Measurements from ENCODE around the gene BCL7B. TPM values are rescaled to one million over a fixed set of nuclear protein-coding genes. Genes with fewer than 3 reads are reported as not detected.
A peak's percentile ranks its signal among the peaks of the same experiment; 100 is the strongest.

BCL7B gene
- total RNA-seq: 10 to 100 TPM; 78.7 to 83.7 TPM

GRCh38 chr7:73557397-73558257 lies at the start of gene BCL7B:
Gene BCL7B, minus strand, starts transcription at chr7:73557690. Its CDS starts 112 bp downstream, at chr7:73557578.
- H3K4me1 Mint-ChIP-seq (ENCODE audit: low read depth in 2 of 2): peaks cover 25 to 26% of the 10 kb centered on the region in 2 donors

GRCh38 chr7:73605601-73606220 lies 48.2 kb upstream of the BCL7B start:
- Mint-ChIP-seq H3K4me1 (ENCODE audit: low read depth in 2 of 2) (peaks cover 0 to 3% of the 10 kb centered on the region in 2 donors), H3K27me3 (peaks cover 10 to 13% of the 10 kb centered on the region in 2 donors), H3K27ac (no peak overlapping the region), H3K36me3 (no peaks in the 10 kb centered on the region), H3K4me3 (no peak overlapping the region), H3K9me3 (no peaks in the 10 kb centered on the region)
- DNase-seq (ENCODE audit: low spot score): no peak
- ATAC-seq: no peak

More at GRCh38 chr7:73557397-73558257, at the start of gene BCL7B:
- Mint-ChIP-seq H3K4me3 (peak within 1 kb of the TSS; percentile 98), H3K9me3 (no peaks in the 10 kb centered on the region), H3K27me3 (no peaks in the 10 kb centered on the region), H3K36me3 (peaks cover 8% of the 10 kb centered on the region), H3K27ac (peak within 1 kb of the TSS; percentile 89 to 94)
- peak; percentile 78 to 85 for ATAC-seq
- peak; percentile 85 for DNase-seq (ENCODE audit: low spot score)

- H3K36me3 Mint-ChIP-seq: no peaks in the 10 kb centered on the region
- no peak overlapping the region for H3K4me3 Mint-ChIP-seq
- H3K9me3 Mint-ChIP-seq: no peaks in the 10 kb centered on the region
- ATAC-seq (no peak), DNase-seq (ENCODE audit: low spot score) (no peak)
- no peaks in the 10 kb centered on the region for H3K4me1 Mint-ChIP-seq (ENCODE audit: low read depth in 2 of 2)
- H3K27me3 Mint-ChIP-seq: peaks cover 6 to 8% of the 10 kb centered on the region in 2 donors
- H3K27ac Mint-ChIP-seq: no peak overlapping the region
Observed at GRCh38 chr7:73602721-73603651, 45.5 kb upstream of the BCL7B start.

- Mint-ChIP-seq H3K27ac (no peak overlapping the region), H3K4me3 (no peak overlapping the region), H3K9me3 (no peaks in the 10 kb centered on the region), H3K27me3 (peaks cover 10 to 11% of the 10 kb centered on the region in 2 donors), H3K36me3 (no peaks in the 10 kb centered on the region), H3K4me1 (ENCODE audit: low read depth in 2 of 2) (no peaks in the 10 kb centered on the region)
- DNase-seq (ENCODE audit: low spot score): no peak
- ATAC-seq: no peak
Observed at GRCh38 chr7:73599916-73600315, 42.4 kb upstream of the BCL7B start.

GRCh38 chr7:73599151-73599882 lies 41.8 kb upstream of the BCL7B start:
- no peak for ATAC-seq
- Mint-ChIP-seq H3K27ac (no peak overlapping the region), H3K27me3 (peaks cover 10 to 11% of the 10 kb centered on the region in 2 donors), H3K4me1 (ENCODE audit: low read depth in 2 of 2) (no peaks in the 10 kb centered on the region), H3K9me3 (no peaks in the 10 kb centered on the region), H3K4me3 (no peak overlapping the region), H3K36me3 (no peaks in the 10 kb centered on the region)
- DNase-seq (ENCODE audit: low spot score): no peak

GRCh38 chr7:73597978-73598782 lies 40.7 kb upstream of the BCL7B start:
- Mint-ChIP-seq H3K4me3 (no peak overlapping the region), H3K27ac (no peak overlapping the region), H3K9me3 (no peaks in the 10 kb centered on the region), H3K36me3 (no peaks in the 10 kb centered on the region), H3K4me1 (ENCODE audit: low read depth in 2 of 2) (no peaks in the 10 kb centered on the region), H3K27me3 (peaks cover 10 to 11% of the 10 kb centered on the region in 2 donors)
- ATAC-seq: no peak
- no peak for DNase-seq (ENCODE audit: low spot score)

- Mint-ChIP-seq H3K4me3 (no peak overlapping the region), H3K4me1 (ENCODE audit: low read depth in 2 of 2) (no peaks in the 10 kb centered on the region), H3K36me3 (no peaks in the 10 kb centered on the region), H3K9me3 (no peaks in the 10 kb centered on the region), H3K27me3 (peaks cover 8 to 10% of the 10 kb centered on the region in 2 donors), H3K27ac (no peak overlapping the region)
- DNase-seq (ENCODE audit: low spot score): no peak
- ATAC-seq: no peak
Observed at GRCh38 chr7:73596191-73597065, 38.9 kb upstream of the BCL7B start.

GRCh38 chr7:73595358-73595757 lies 37.9 kb upstream of the BCL7B start:
- no peak for DNase-seq (ENCODE audit: low spot score)
- H3K9me3 Mint-ChIP-seq: no peaks in the 10 kb centered on the region
- peaks cover 8 to 10% of the 10 kb centered on the region in 2 donors for H3K27me3 Mint-ChIP-seq
- no peak overlapping the region for H3K27ac Mint-ChIP-seq
- no peak for ATAC-seq
- H3K36me3 Mint-ChIP-seq: no peaks in the 10 kb centered on the region
- no peak overlapping the region for H3K4me3 Mint-ChIP-seq
- no peaks in the 10 kb centered on the region for H3K4me1 Mint-ChIP-seq (ENCODE audit: low read depth in 2 of 2)

- DNase-seq (ENCODE audit: low spot score): no peak
- no peaks in the 10 kb centered on the region for H3K36me3 Mint-ChIP-seq
Observed at GRCh38 chr7:73593207-73594045, 35.9 kb upstream of the BCL7B start.

GRCh38 chr7:73586911-73587310 lies 29.4 kb upstream of the BCL7B start:
- DNase-seq (ENCODE audit: low spot score) (no peak), ATAC-seq (no peak)
- Mint-ChIP-seq H3K36me3 (no peaks in the 10 kb centered on the region), H3K4me3 (no peak overlapping the region), H3K4me1 (ENCODE audit: low read depth in 2 of 2) (peaks cover 10 to 12% of the 10 kb centered on the region in 2 donors), H3K9me3 (no peaks in the 10 kb centered on the region), H3K27ac (peak overlapping the region in 1 of 2 donors; percentile 1), H3K27me3 (no peaks in the 10 kb centered on the region)

More at GRCh38 chr7:73593207-73594045, 35.9 kb upstream of the BCL7B start:
- H3K4me1 Mint-ChIP-seq (ENCODE audit: low read depth in 2 of 2): no peaks in the 10 kb centered on the region
- no peak overlapping the region for H3K4me3 Mint-ChIP-seq
- no peaks in the 10 kb centered on the region for H3K9me3 Mint-ChIP-seq
- no peak overlapping the region for H3K27ac Mint-ChIP-seq
- ATAC-seq: peak in 1 of 2 donors; percentile 31
- peaks cover 6 to 9% of the 10 kb centered on the region in 2 donors for H3K27me3 Mint-ChIP-seq

- H3K4me3 Mint-ChIP-seq: no peak overlapping the region
- no peaks in the 10 kb centered on the region for H3K9me3 Mint-ChIP-seq
- DNase-seq (ENCODE audit: low spot score): no peak
- H3K4me1 Mint-ChIP-seq (ENCODE audit: low read depth in 2 of 2): peaks cover 10 to 15% of the 10 kb centered on the region in 2 donors
- no peak for ATAC-seq
- H3K36me3 Mint-ChIP-seq: no peaks in the 10 kb centered on the region
- H3K27ac Mint-ChIP-seq: no peak overlapping the region
- no peaks in the 10 kb centered on the region for H3K27me3 Mint-ChIP-seq
Observed at GRCh38 chr7:73585196-73585595, 27.7 kb upstream of the BCL7B start.
